ENCODE data around the gene AP1S2. TPM values are rescaled to one million over a fixed set of nuclear protein-coding genes. Genes with fewer than 3 reads are reported as not detected.

AP1S2 gene
- total and polyA plus RNA-seq, 9 of the 15 experiments (the other 6 are each of a cell fraction or from before 2014, with no cell fraction given), result 11.1 to 64.2 (median 25.8) TPM

GRCh38 chrX:15825936-15826335 lies 28.7 kb downstream of the AP1S2 start:
- H3K36me3 ChIP-seq (ENCODE audit: control insufficient read depth, insufficient read depth, low read length), result peaks cover 22% of the 10 kb centered on the region; the same call in 2 of the 3 replicates
- no peak for FAIRE-seq
- intact Hi-C loops (cut with micrococcal nuclease), result no loop called here
- TF ChIP-seq WHSC1 (IDR thresholded peaks at IDR 0.05; ENCODE audit: low read length) (no peak), ETV5 (CRISPR knock-in tag; IDR thresholded peaks at IDR 0.05; ENCODE audit: low read depth) (no peak), TEAD4 (IDR thresholded peaks at IDR 0.05; ENCODE audit: low read length) (no peak), TEAD4 (CRISPR knock-in tag; IDR thresholded peaks at IDR 0.05; ENCODE audit: borderline replicate concordance) (no peak), TCF7L2 (IDR thresholded peaks at IDR 0.05; ENCODE audit: low read depth, low read length) (no peak), CGGBP1 (CRISPR knock-in tag; IDR thresholded peaks at IDR 0.05) (no peak), ZNF3 (CRISPR knock-in tag; IDR thresholded peaks at IDR 0.05) (no peak), RHOXF2B (CRISPR knock-in tag; conservative IDR thresholded peaks at IDR 0.05) (no peak), ZNF143 (CRISPR knock-in tag; IDR thresholded peaks at IDR 0.05) (no peak), SRSF7 (optimal IDR thresholded peaks at IDR 0.05; ENCODE audit: low read depth, low read length) (no peak), CBX3 (IDR thresholded peaks at IDR 0.05; ENCODE audit: borderline replicate concordance in 1 of 2, low read length in 2 of 2) (no peak), ARID2 (IDR thresholded peaks at IDR 0.05) (no peak), ZNF449 (CRISPR knock-in tag; IDR thresholded peaks at IDR 0.05) (no peak), ADNP (tag; IDR thresholded peaks at IDR 0.05) (no peak), BRF1 (IDR thresholded peaks at IDR 0.05; ENCODE audit: borderline replicate concordance, extremely low read depth, insufficient read length) (no peak)
- TF ChIP-seq, protein P1, sequence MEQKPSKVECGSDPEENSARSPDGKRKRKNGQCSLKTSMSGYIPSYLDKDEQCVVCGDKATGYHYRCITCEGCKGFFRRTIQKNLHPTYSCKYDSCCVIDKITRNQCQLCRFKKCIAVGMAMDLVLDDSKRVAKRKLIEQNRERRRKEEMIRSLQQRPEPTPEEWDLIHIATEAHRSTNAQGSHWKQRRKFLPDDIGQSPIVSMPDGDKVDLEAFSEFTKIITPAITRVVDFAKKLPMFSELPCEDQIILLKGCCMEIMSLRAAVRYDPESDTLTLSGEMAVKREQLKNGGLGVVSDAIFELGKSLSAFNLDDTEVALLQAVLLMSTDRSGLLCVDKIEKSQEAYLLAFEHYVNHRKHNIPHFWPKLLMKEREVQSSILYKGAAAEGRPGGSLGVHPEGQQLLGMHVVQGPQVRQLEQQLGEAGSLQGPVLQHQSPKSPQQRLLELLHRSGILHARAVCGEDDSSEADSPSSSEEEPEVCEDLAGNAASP (IDR thresholded peaks at IDR 0.05), result no peak

More at GRCh38 chrX:15825936-15826335, 28.7 kb downstream of the AP1S2 start:
- no peak for DNase-seq (ENCODE audit: extremely low read depth in 1 of 4, low spot score in 3 of 4)
- no peak for ATAC-seq
- CTCF ChIA-PET (ENCODE audit: low intra/inter-chr PET ratio), result no interaction called here
- Histone ChIP-seq H3K4me1 (replicated peaks in 1 of 2; ENCODE audit: control insufficient read depth in 2 of 2, insufficient read depth in 2 of 2, low read length in 2 of 2) (no peaks in the 10 kb centered on the region), H3K9ac (ENCODE audit: insufficient read depth in 1 of 2, low read depth in 2 of 2, low read length in 2 of 2) (no peak overlapping the region), H3K4me3 (no peak overlapping the region), H3K79me2 (ENCODE audit: control insufficient read depth, insufficient read depth, low read length) (no peaks in the 10 kb centered on the region), H2AFZ (ENCODE audit: low read depth, low read length) (no peak overlapping the region), H3K9me1 (ENCODE audit: control insufficient read depth, insufficient read depth, low read length) (no peaks in the 10 kb centered on the region), H3K4me2 (ENCODE audit: insufficient read depth, low read length) (no peak overlapping the region), H3K27ac (ENCODE audit: extremely low read depth, low read depth, low read length) (no peak overlapping the region), H4K20me1 (replicated peaks; ENCODE audit: control insufficient read depth, insufficient read depth, low read length) (no peaks in the 10 kb centered on the region), H3K9me3 (replicated peaks; ENCODE audit: control insufficient read depth, insufficient read depth, low read depth, low read length) (no peaks in the 10 kb centered on the region), H3K27me3 (ENCODE audit: control insufficient read depth in 2 of 2, insufficient read depth in 2 of 2, low read length in 2 of 2) (no peaks in the 10 kb centered on the region)
- in situ Hi-C loops (cut with MboI), result no loop called here
- POLR2A ChIA-PET, result interaction anchor here (0.6 to 1.0 kb wide), 3 partner anchors 9 to 470 kb away, joined by 3 to 4 read pairs (median 3); no protein-coding TSS in a partner anchor
- no TSS peak for BruUV-seq (replicated peaks)
- 68% methylated on average over 5 of the region's 5 CpGs for WGBS (ENCODE audit: insufficient coverage, low coverage, missing lambda C conversion rate)
